Smooth muscle cell (in vitro differentiated cells): ENCODE results near the gene DPP6. TPM values are rescaled to one million over a fixed set of nuclear protein-coding genes. Genes with fewer than 3 reads are reported as not detected.

ENCODE experiments used
- DNase-seq: peaks from one replicate; lab custom pipeline; 2025; ENCODE audit not compliant: unreplicated experiment; lab: John Stamatoyannopoulos, UW
- H2AFZ ChIP-seq: fragments of 200-600 bp; sonication (generic); 2 replicates; pipeline ENCODE4 v1.6.0; 2016; ENCODE audit warnings: antibody characterized with exemption, low read depth, mild to moderate bottlenecking
- H3F3A ChIP-seq: fragments of 200-600 bp; sonication (generic); 2 replicates; pipeline ENCODE4 v1.6.0; 2017; ENCODE audit warnings: antibody characterized with exemption, low read depth
- H3K27ac ChIP-seq: fragments of 200-600 bp; sonication (generic); 2 replicates; pipeline ENCODE4 v1.5.1; 2016; ENCODE audit warnings: low read depth, mild to moderate bottlenecking
- H3K27me3 ChIP-seq: fragments of 200-600 bp; sonication (generic); 2 replicates; pipeline ENCODE4 v1.6.1; 2016; ENCODE audit warnings: low read depth, mild to moderate bottlenecking
- H3K36me3 ChIP-seq: fragments of 200-600 bp; sonication (generic); 2 replicates; pipeline ENCODE4 v1.5.1; 2016; ENCODE audit warnings: low read depth
- H3K4me1 ChIP-seq: fragments of 200-600 bp; sonication (generic); 2 replicates; pipeline ENCODE4 v1.5.1; 2016; ENCODE audit warnings: low read depth
- H3K4me2 ChIP-seq: fragments of 200-600 bp; sonication (generic); 2 replicates; pipeline ENCODE4 v1.6.0; 2016; ENCODE audit warnings: mild to moderate bottlenecking
- H3K4me3 ChIP-seq: fragments of 200-600 bp; sonication (generic); 2 replicates; pipeline ENCODE4 v1.5.1; 2016; ENCODE audit warnings: mild to moderate bottlenecking
- H3K79me2 ChIP-seq: fragments of 200-600 bp; sonication (generic); 2 replicates; pipeline ENCODE4 v1.6.0; 2016; ENCODE audit warnings: low read depth, mild to moderate bottlenecking
- H3K9ac ChIP-seq: fragments of 200-600 bp; sonication (generic); 2 replicates; pipeline ENCODE4 v1.6.0; 2016; ENCODE audit warnings: low read depth
- H3K9me3 ChIP-seq: fragments of 200-600 bp; sonication (generic); replicated peaks from 2 replicates; pipeline ENCODE4 v1.5.1; 2016; ENCODE audit warnings: low read depth
- H4K20me1 ChIP-seq: fragments of 200-600 bp; sonication (generic); 2 replicates; pipeline ENCODE4 v1.6.0; 2016; ENCODE audit warnings: low read depth
- CTCF ChIP-seq: fragments of 200-600 bp; sonication (generic); IDR thresholded peaks from 2 replicates; pipeline ENCODE4 v1.5.1; 2017; ENCODE audit warnings: borderline replicate concordance, mild to moderate bottlenecking, antibody characterized with exemption; ENCODE audit not compliant: insufficient read depth, poor library complexity, severe bottlenecking
- WGBS: methylation state at CpG from one replicate; pipeline ENCODE4 v1.1.7; 2016; ENCODE audit warnings: low lambda C conversion rate; 5-methylcytosine and 5-hydroxymethylcytosine counted together
- polyA plus RNA-seq: library from polyadenylated mRNA; unstranded; fragments of >200 nt; fragmentation: Nextera tagmentation; extraction: Ambion mirVana; gene quantifications from 2 replicates; pipeline ENCODE4 v1.2.1, GENCODE V29; 2016
- total RNA-seq: library from RNA; depleted of rRNA; stranded (reverse); fragments of >200 nt; gene quantifications from 2 replicates; pipeline ENCODE4 v1.2.3, GENCODE V29; 2014

DPP6 gene
- total and polyA plus RNA-seq, 2 experiments from 2014 or later: 0.72 TPM; not detected in 1

- H3K9me3 ChIP-seq: no peaks in the 10 kb centered on the region
- H4K20me1 ChIP-seq: no peaks in the 10 kb centered on the region
- H3K27ac ChIP-seq: no peak overlapping the region
- no peaks in the 10 kb centered on the region for H3K36me3 ChIP-seq
- H3K9ac ChIP-seq: no peak overlapping the region
- no peak overlapping the region for H2AFZ ChIP-seq
- DNase-seq: no peak
- no peaks in the 10 kb centered on the region for H3F3A ChIP-seq
- WGBS: 88% methylated on average over 5 of the region's 5 CpGs
- no peak overlapping the region for H3K4me3 ChIP-seq
- no peak overlapping the region for H3K4me2 ChIP-seq
- no peaks in the 10 kb centered on the region for H3K79me2 ChIP-seq
- TF ChIP-seq CTCF: no peak
- no peaks in the 10 kb centered on the region for H3K27me3 ChIP-seq
- H3K4me1 ChIP-seq: no peaks in the 10 kb centered on the region
These were observed 809.4 kb downstream of the DPP6 start for GRCh38 chr7:154861589-154861988.

GRCh38 chr7:154862153-154862791 is 810.1 kb downstream of the DPP6 start:
- Histone ChIP-seq H3K4me1 (no peaks in the 10 kb centered on the region), H2AFZ (no peak overlapping the region), H3K9ac (no peak overlapping the region), H3F3A (no peaks in the 10 kb centered on the region), H3K27ac (no peak overlapping the region), H3K79me2 (no peaks in the 10 kb centered on the region), H3K36me3 (no peaks in the 10 kb centered on the region), H3K9me3 (no peaks in the 10 kb centered on the region), H3K27me3 (no peaks in the 10 kb centered on the region), H3K4me3 (no peak overlapping the region), H4K20me1 (no peaks in the 10 kb centered on the region), H3K4me2 (no peak overlapping the region)
- TF ChIP-seq CTCF: no peak
- DNase-seq: no peak
- WGBS: 91% methylated on average over 16 of the region's 16 CpGs

GRCh38 chr7:154863766-154864522 is 811.7 kb downstream of the DPP6 start:
- no peaks in the 10 kb centered on the region for H3F3A ChIP-seq
- H2AFZ ChIP-seq: no peak overlapping the region
- H3K79me2 ChIP-seq: no peaks in the 10 kb centered on the region
- peaks cover 4% of the 10 kb centered on the region for H3K4me1 ChIP-seq
- WGBS: 91% methylated on average over 16 of the region's 16 CpGs
- H3K4me2 ChIP-seq: no peak overlapping the region
- no peak overlapping the region for H3K4me3 ChIP-seq
- no peaks in the 10 kb centered on the region for H3K36me3 ChIP-seq
- no peak for TF ChIP-seq CTCF
- peaks cover 7% of the 10 kb centered on the region for H3K27me3 ChIP-seq
- no peak overlapping the region for H3K9ac ChIP-seq
- H3K9me3 ChIP-seq: no peaks in the 10 kb centered on the region
- H4K20me1 ChIP-seq: no peaks in the 10 kb centered on the region
- no peak for DNase-seq
- H3K27ac ChIP-seq: no peak overlapping the region
